HepG2 (cell line): Measurements from ENCODE around the gene ZNF429. TPM values are rescaled to one million over a fixed set of nuclear protein-coding genes. Genes with fewer than 3 reads are reported as not detected.
A peak's percentile ranks its signal among the peaks of the same experiment; 100 is the strongest.

Experiments
- BCL6 ChIP-seq: IDR thresholded peaks from 2 replicates; pipeline ENCODE4 v1.6.1; 2016; ENCODE audit warnings: missing genetic modification reagents, missing compliant biosample characterization
- CBX1 ChIP-seq: IDR thresholded peaks from one replicate; pipeline ENCODE4 v1.6.1; 2016; ENCODE audit warnings: antibody characterized with exemption, low read depth
- KDM2A ChIP-seq: sonication (generic); formaldehyde crosslinking; IDR thresholded peaks from 2 replicates; pipeline ENCODE4 v1.4.0; 2020; ENCODE audit warnings: low read depth, missing genetic modification reagents, borderline replicate concordance
- KLF11 ChIP-seq: IDR thresholded peaks from 2 replicates; pipeline ENCODE4 v1.6.1; 2016; ENCODE audit warnings: missing compliant biosample characterization
- NFATC3 ChIP-seq: sonication (generic); formaldehyde crosslinking; IDR thresholded peaks from 2 replicates; pipeline ENCODE4 v1.5.1; 2020; ENCODE audit warnings: mild to moderate bottlenecking, missing genetic modification reagents
- POLR2AphosphoS5 ChIP-seq: IDR thresholded peaks from 2 replicates; pipeline ENCODE4 v1.6.1; 2012; ENCODE audit warnings: low read depth, low read length
- RARA ChIP-seq: IDR thresholded peaks from 2 replicates; pipeline ENCODE4 v1.6.1; 2016; ENCODE audit warnings: missing genetic modification reagents, missing compliant biosample characterization
- RORA ChIP-seq: sonication (generic); formaldehyde crosslinking; IDR thresholded peaks from 2 replicates; pipeline ENCODE4 v1.5.0; 2020; ENCODE audit warnings: mild to moderate bottlenecking, missing genetic modification reagents, moderate library complexity
- SAFB2 ChIP-seq: sonication (generic); formaldehyde crosslinking; IDR thresholded peaks from 2 replicates; pipeline ENCODE4 v1.5.1; 2020; ENCODE audit warnings: missing genetic modification reagents, low read depth, mild to moderate bottlenecking, borderline replicate concordance
- SETDB1 ChIP-seq: sonication (generic); formaldehyde crosslinking; IDR thresholded peaks from 2 replicates; pipeline ENCODE4 v1.5.1; 2020; ENCODE audit warnings: missing genetic modification reagents, mild to moderate bottlenecking, borderline replicate concordance
- SRF ChIP-seq: IDR thresholded peaks from 2 replicates; pipeline ENCODE4 v1.6.1; 2011; ENCODE audit warnings: mild to moderate bottlenecking, low read depth, low read length, moderate library complexity
- SRY ChIP-seq: sonication (generic); formaldehyde crosslinking; IDR thresholded peaks from 2 replicates; pipeline ENCODE4 v1.8.0; 2022; ENCODE audit warnings: mild to moderate bottlenecking, missing genetic modification reagents
- YEATS2 ChIP-seq: sonication (generic); formaldehyde crosslinking; IDR thresholded peaks from 2 replicates; pipeline ENCODE4 v1.4.0; 2020; ENCODE audit warnings: missing genetic modification reagents, borderline replicate concordance
- ZMYM4 ChIP-seq: sonication (generic); formaldehyde crosslinking; IDR thresholded peaks from 2 replicates; pipeline ENCODE4 v1.8.1; 2023; ENCODE audit warnings: mild to moderate bottlenecking, missing genetic modification reagents
- ZNF12 ChIP-seq: sonication (generic); formaldehyde crosslinking; IDR thresholded peaks from 2 replicates; pipeline ENCODE4 v1.5.0; 2020; ENCODE audit warnings: missing genetic modification reagents
- ZNF160 ChIP-seq: sonication (generic); formaldehyde crosslinking; IDR thresholded peaks from 2 replicates; pipeline ENCODE4 v1.8.0; 2022; ENCODE audit warnings: mild to moderate bottlenecking, inconsistent platforms, missing genetic modification reagents
- ZNF275 ChIP-seq: sonication (generic); formaldehyde crosslinking; IDR thresholded peaks from 2 replicates; pipeline ENCODE4 v1.8.0; 2022; ENCODE audit warnings: missing genetic modification reagents, mild to moderate bottlenecking, inconsistent platforms, borderline replicate concordance
- ZNF503 ChIP-seq: sonication (generic); formaldehyde crosslinking; IDR thresholded peaks from 2 replicates; pipeline ENCODE4 v1.4.0; 2020; ENCODE audit warnings: missing genetic modification reagents
- ZNF687 ChIP-seq: sonication (generic); formaldehyde crosslinking; IDR thresholded peaks from 2 replicates; pipeline ENCODE4 v1.5.1; 2020; ENCODE audit warnings: mild to moderate bottlenecking, missing genetic modification reagents, moderate library complexity
- ZNF75D ChIP-seq: sonication (generic); formaldehyde crosslinking; IDR thresholded peaks from 2 replicates; pipeline ENCODE4 v1.8.1; 2023; ENCODE audit warnings: missing genetic modification reagents, mild to moderate bottlenecking, borderline replicate concordance
- polyA plus RNA-seq, 8 experiments: library from polyadenylated mRNA; depleted of rRNA in 3 of 8; stranded (reverse) in 7 of 8; unstranded in 1 of 8; fragments of >200 nt; fragmentation: Illumina TruSeq in 4 of 8; extraction: Trizol in 4 of 8; gene quantifications; 2 replicates each; pipeline versions ENCODE4 v1.2.1 to v1.2.3, GENCODE V29; 2011 to 2016; ENCODE audit warnings: low read depth in 4 of 8, missing spikeins in 1 of 8, mixed read lengths in 1 of 8; ENCODE audit not compliant: insufficient read depth in 1 of 8
- total RNA-seq, 5 experiments: library from RNA; depleted of rRNA; stranded (reverse); fragments of >200 nt; fragmentation: Illumina TruSeq; extraction: Trizol; gene quantifications; 2 replicates each; pipeline ENCODE4 v1.2.3, GENCODE V29; 2016; ENCODE audit warnings: low read depth in 1 of 5

The ZNF429 gene
- total and polyA plus RNA-seq, 2 of the 13 experiments (the other 11 are each of a cell fraction or from before 2014, with no cell fraction given) = 3.3 to 3.4 TPM

GRCh38 chr19:21505459-21506451, at the start of gene ZNF429 (continued):
- no peak for TF ChIP-seq ZNF503 (CRISPR knock-in tag)
- peak; percentile 66; the same call in 1 of the 2 replicates for TF ChIP-seq SRY (CRISPR knock-in tag)
- TF ChIP-seq RORA (CRISPR knock-in tag) = no peak
- peak; percentile 78 for TF ChIP-seq ZMYM4 (CRISPR knock-in tag)
- no peak for TF ChIP-seq ZNF160 (CRISPR knock-in tag)
- no peak for TF ChIP-seq NFATC3 (CRISPR knock-in tag)
- TF ChIP-seq ZNF275 (CRISPR knock-in tag) = 0 out of 2 replicates have a peak, but pooled peaks have one; percentile 38
- TF ChIP-seq CBX1 = peak; percentile 23
- peak; percentile 79 for TF ChIP-seq POLR2AphosphoS5
- no peak for TF ChIP-seq ZNF12 (CRISPR knock-in tag)
- no peak for TF ChIP-seq BCL6 (CRISPR knock-in tag)
- no peak for TF ChIP-seq SAFB2 (CRISPR knock-in tag)
- no peak for TF ChIP-seq KLF11 (CRISPR knock-in tag)
- no peak for TF ChIP-seq YEATS2 (CRISPR knock-in tag)
- peak; percentile 70 for TF ChIP-seq ZNF687 (CRISPR knock-in tag)
- TF ChIP-seq RARA (CRISPR knock-in tag) = no peak
- no peak for TF ChIP-seq SRF
- no peak for TF ChIP-seq ZNF75D (CRISPR knock-in tag)
- peak; percentile 50; the same call in 1 of the 2 replicates for TF ChIP-seq KDM2A (CRISPR knock-in tag)
- no peak for TF ChIP-seq SETDB1
